H1 (cell line): ENCODE measurements around the gene GRIK2. TPM values are rescaled to one million over a fixed set of nuclear protein-coding genes. Genes with fewer than 3 reads are reported as not detected.

ENCODE experiments used
- CTCF ChIA-PET: fragments of 300-600 bp; sonication (Branson Sonifier 250); formaldehyde crosslinking; loops from one replicate; lab custom pipeline; 2021; ENCODE audit not compliant: partially characterized antibody; lab: Charles Lee
- POLR2A ChIA-PET: fragments of 300-600 bp; sonication (Branson Sonifier 250); formaldehyde crosslinking; loops from one replicate; lab custom pipeline; 2021; ENCODE audit warnings: inconsistent platforms; ENCODE audit not compliant: partially characterized antibody; lab: Charles Lee
- DNase-seq, 2 experiments: peaks; one replicate each; pipeline versions ENCODE4 v3.0.0 to v3.0.0-alpha.2; 2010 to 2022; ENCODE audit warnings: low spot score in 2 of 2, low read depth in 1 of 2, mixed read lengths in 1 of 2
- FAIRE-seq: peaks from 2 replicates; lab custom pipeline; 2011; peaks lifted over from hg19 to GRCh38; lab: Jason Lieb, UNC
- H2AFZ ChIP-seq: 2 replicates; pipeline ENCODE4 v1.8.1; 2012; ENCODE audit warnings: low read length, inconsistent platforms
- H2AK5ac ChIP-seq: 2 replicates; pipeline ENCODE4 v1.6.1; 2013; ENCODE audit warnings: low read depth, low read length
- H2BK120ac ChIP-seq: replicated peaks from 2 replicates; pipeline ENCODE3; 2013; ENCODE audit warnings: low read depth, low read length, inconsistent platforms
- H2BK12ac ChIP-seq: 2 replicates; pipeline ENCODE4 v1.6.1; 2013; ENCODE audit warnings: low read depth, low read length
- H2BK15ac ChIP-seq: 2 replicates; pipeline ENCODE4 v1.6.1; 2013; ENCODE audit warnings: low read length
- H2BK20ac ChIP-seq: 2 replicates; pipeline ENCODE4 v1.6.1; 2013; ENCODE audit warnings: low read length
- H2BK5ac ChIP-seq: 2 replicates; pipeline ENCODE4 v1.6.1; 2013; ENCODE audit warnings: low read depth, low read length
- H3K14ac ChIP-seq: 2 replicates; pipeline ENCODE4 v1.6.1; 2013; ENCODE audit warnings: inconsistent platforms; ENCODE audit not compliant: insufficient read length
- H3K18ac ChIP-seq: 2 replicates; pipeline ENCODE4 v1.6.1; 2013; ENCODE audit warnings: low read length; ENCODE audit errors: extremely low read depth
- H3K23ac ChIP-seq: 2 replicates; pipeline ENCODE4 v1.6.1; 2013; ENCODE audit warnings: inconsistent platforms; ENCODE audit not compliant: insufficient read length
- H3K23me2 ChIP-seq: 2 replicates; pipeline ENCODE4 v1.6.1; 2013; ENCODE audit warnings: low read depth, low read length
- H3K27ac ChIP-seq: 2 replicates; pipeline ENCODE4 v1.6.1; 2011; ENCODE audit warnings: low read depth, low read length, inconsistent platforms
- H3K27me3 ChIP-seq, 4 experiments: replicated peaks in 1 of 4; 1 replicate in 1 of 4; 2 replicates in 3 of 4; pipeline versions ENCODE4 v1.6.1 to v1.8.1; 2011 to 2013; ENCODE audit warnings: low read length in 3 of 4, mild to moderate bottlenecking in 3 of 4, inconsistent platforms in 2 of 4, mixed read lengths in 2 of 4, moderate library complexity in 1 of 4; ENCODE audit not compliant: control insufficient read depth in 3 of 4, insufficient read depth in 3 of 4; ENCODE audit errors: extremely low read depth in 1 of 4
- H3K36me3 ChIP-seq, 4 experiments: 2 replicates each; pipeline versions ENCODE4 v1.6.1 to v1.8.1; 2011 to 2013; ENCODE audit warnings: mild to moderate bottlenecking in 4 of 4, low read length in 3 of 4, moderate library complexity in 2 of 4, control low read depth in 1 of 4, inconsistent platforms in 1 of 4; ENCODE audit not compliant: insufficient read depth in 4 of 4, control insufficient read depth in 2 of 4
- H3K4ac ChIP-seq: replicated peaks from 2 replicates; pipeline ENCODE3; 2013; ENCODE audit warnings: low read length, low read depth, mixed read lengths, inconsistent platforms; ENCODE audit not compliant: insufficient read length
- H3K4me1 ChIP-seq, 4 experiments: replicated peaks in 1 of 4; 1 replicate in 1 of 4; 2 replicates in 3 of 4; pipeline versions ENCODE4 v1.6.1 to v1.8.1; 2011 to 2013; ENCODE audit warnings: low read length in 3 of 4, inconsistent platforms in 2 of 4, mixed read lengths in 1 of 4; ENCODE audit not compliant: insufficient read depth in 4 of 4, control insufficient read depth in 3 of 4
- H3K4me2 ChIP-seq, 2 experiments: 2 replicates each; pipeline versions ENCODE4 v1.6.1 to v1.8.1; 2011 to 2013; ENCODE audit warnings: low read depth in 2 of 2, low read length in 2 of 2, control low read depth in 1 of 2, inconsistent platforms in 1 of 2, mild to moderate bottlenecking in 1 of 2; ENCODE audit not compliant: insufficient read depth in 1 of 2
- H3K4me3 ChIP-seq, 4 experiments: fragments of 200-600, 300-600 bp in 1 of 4; sonication (generic), shearing (Covaris generic), sonication (Bioruptor Twin) in 1 of 4; 2 replicates each; pipeline versions ENCODE4 v1.5.1 to v1.8.1; 2011 to 2016; ENCODE audit warnings: low read length in 4 of 4, low read depth in 3 of 4, control low read depth in 2 of 4, inconsistent platforms in 2 of 4, mild to moderate bottlenecking in 2 of 4, mixed read lengths in 1 of 4, moderate library complexity in 1 of 4; ENCODE audit not compliant: insufficient read depth in 2 of 4; ENCODE audit errors: extremely low read depth in 1 of 4
- H3K56ac ChIP-seq: replicated peaks from 2 replicates; pipeline ENCODE3; 2013; ENCODE audit warnings: low read depth, mild to moderate bottlenecking, mixed read lengths, low read length, inconsistent platforms; ENCODE audit not compliant: insufficient read length
- H3K79me1 ChIP-seq: 2 replicates; pipeline ENCODE4 v1.6.1; 2013; ENCODE audit warnings: low read depth, low read length, control low read depth
- H3K79me2 ChIP-seq, 2 experiments: 2 replicates each; pipeline versions ENCODE4 v1.6.1 to v1.8.1; 2012 to 2013; ENCODE audit warnings: low read length in 2 of 2, mild to moderate bottlenecking in 2 of 2, inconsistent platforms in 1 of 2; ENCODE audit not compliant: insufficient read depth in 2 of 2, control insufficient read depth in 1 of 2
- H3K9ac ChIP-seq, 4 experiments: replicated peaks in 1 of 4; 1 replicate in 1 of 4; 2 replicates in 3 of 4; pipeline versions ENCODE4 v1.6.1 to v1.8.1; 2011 to 2013; ENCODE audit warnings: low read depth in 3 of 4, low read length in 3 of 4, control low read depth in 2 of 4, mild to moderate bottlenecking in 2 of 4, moderate library complexity in 2 of 4, inconsistent platforms in 1 of 4; ENCODE audit errors: extremely low read depth in 1 of 4
- H3K9me3 ChIP-seq, 2 experiments: 2 replicates each; pipeline versions ENCODE4 v1.6.1 to v1.8.1; 2012 to 2013; ENCODE audit warnings: mild to moderate bottlenecking in 2 of 2, moderate library complexity in 2 of 2, control low read depth in 1 of 2, inconsistent platforms in 1 of 2, low read depth in 1 of 2, low read length in 1 of 2, mixed read lengths in 1 of 2; ENCODE audit not compliant: insufficient read depth in 2 of 2
- H4K20me1 ChIP-seq, 2 experiments: replicated peaks in 1 of 2; 2 replicates each; pipeline versions ENCODE3 to v1.8.1; 2011 to 2013; ENCODE audit warnings: inconsistent platforms in 2 of 2, low read length in 2 of 2, mild to moderate bottlenecking in 1 of 2; ENCODE audit not compliant: insufficient read depth in 2 of 2, control insufficient read depth in 1 of 2
- H4K5ac ChIP-seq: 2 replicates; pipeline ENCODE4 v1.6.1; 2013; ENCODE audit warnings: low read length, low read depth, mixed read lengths, inconsistent platforms; ENCODE audit not compliant: insufficient read length
- H4K8ac ChIP-seq: 2 replicates; pipeline ENCODE4 v1.8.0; 2013; ENCODE audit warnings: mild to moderate bottlenecking, moderate library complexity, low read length, inconsistent platforms; ENCODE audit not compliant: insufficient read depth; ENCODE audit errors: extremely low read depth
- H4K91ac ChIP-seq: replicated peaks from 2 replicates; pipeline ENCODE3; 2013; ENCODE audit warnings: low read length, mixed read lengths, inconsistent platforms; ENCODE audit not compliant: insufficient read length
- ASH2L ChIP-seq: fragments of 200-600, 300-600 bp; sonication (generic); IDR thresholded peaks from one replicate; pipeline ENCODE4 v1.7.1; 2017; ENCODE audit warnings: low read length
- EP300 ChIP-seq, 2 experiments: IDR thresholded peaks; 1 replicate in 1 of 2; 2 replicates in 1 of 2; pipeline ENCODE4 v1.6.1; 2011 to 2012; ENCODE audit warnings: low read depth in 2 of 2, low read length in 2 of 2, mild to moderate bottlenecking in 2 of 2, borderline replicate concordance in 1 of 2, inconsistent platforms in 1 of 2, moderate library complexity in 1 of 2
- NRF1 ChIP-seq: IDR thresholded peaks from 2 replicates; pipeline ENCODE4 v1.6.1; 2011; ENCODE audit warnings: mild to moderate bottlenecking, low read depth, low read length, improper control_type of control experiment
- POLR2AphosphoS5 ChIP-seq: IDR thresholded peaks from 2 replicates; pipeline ENCODE4 v1.6.1; 2011; ENCODE audit warnings: low read depth, low read length
- TCF12 ChIP-seq: IDR thresholded peaks from 2 replicates; pipeline ENCODE4 v1.6.1; 2011; ENCODE audit warnings: low read depth, mild to moderate bottlenecking, low read length
- YY1 ChIP-seq: IDR thresholded peaks from 2 replicates; pipeline ENCODE4 v1.6.1; 2011; ENCODE audit warnings: low read depth, mild to moderate bottlenecking, low read length
- WGBS, 2 experiments: shearing (Covaris generic) in 1 of 2; methylation state at CpG; one replicate each; pipeline versions ENCODE4 v1.1.6 to v1.1.7; 2013 to 2015; ENCODE audit warnings: low lambda C conversion rate in 2 of 2, mixed read lengths in 2 of 2, inconsistent platforms in 1 of 2, low coverage in 1 of 2, missing lambda C conversion rate in 1 of 2; ENCODE audit not compliant: insufficient replicate concordance in 2 of 2, insufficient coverage in 1 of 2, insufficient read length in 1 of 2; ENCODE audit errors: extremely low coverage in 1 of 2, missing lambda C conversion rate in 1 of 2; 5-methylcytosine and 5-hydroxymethylcytosine counted together
- polyA plus RNA-seq, 7 experiments: library from polyadenylated mRNA; depleted of rRNA in 3 of 7; stranded (reverse) in 5 of 7; unstranded in 2 of 7; fragments of >200 nt in 5 of 7; fragments of 200-250 nt in 2 of 7; gene quantifications; 1 replicate in 5 of 7; 2 replicates in 1 of 7; 4 replicates in 1 of 7; pipeline versions ENCODE4 v1.2.1 to v1.2.3, GENCODE V29; 2011 to 2013; ENCODE audit warnings: missing spikeins in 2 of 7, mixed read lengths in 2 of 7
- total RNA-seq: library from RNA; stranded (reverse); fragmentation: NEBNext Ultra II Directional; extraction: Animal tissue kit (Norgen Biotek cat#: 25700); gene quantifications from 2 replicates; pipeline ENCODE4 v1.2.1, GENCODE V29; 2021

Gene GRIK2
- total and polyA plus RNA-seq, 2 of the 8 experiments (the other 6 are each of a cell fraction or from before 2014, with no cell fraction given): 1.8 to 2.2 TPM

- no peak overlapping the region for H3K18ac ChIP-seq
- H4K20me1 ChIP-seq: no peaks in the 10 kb centered on the region
- H2BK15ac ChIP-seq: no peak overlapping the region
- no peaks in the 10 kb centered on the region for H3K9me3 ChIP-seq
- no peak overlapping the region for H2BK120ac ChIP-seq
- DNase-seq (no peak), FAIRE-seq (no peak)
- H3K23ac ChIP-seq: no peak overlapping the region
- H3K36me3 ChIP-seq: no peaks in the 10 kb centered on the region
- H2AFZ ChIP-seq: no peak overlapping the region
- no peak overlapping the region for H3K27ac ChIP-seq
- H3K23me2 ChIP-seq: no peaks in the 10 kb centered on the region
- H2BK12ac ChIP-seq: no peak overlapping the region
- H3K4me3 ChIP-seq: no peak overlapping the region
- no peaks in the 10 kb centered on the region for H3K27me3 ChIP-seq
- no peak overlapping the region for H3K4me2 ChIP-seq
- H4K5ac ChIP-seq: no peak overlapping the region
- no peaks in the 10 kb centered on the region for H3K79me2 ChIP-seq
- WGBS, 2 experiments: 67% methylated on average over 2 of the region's 2 CpGs; no CpG with 5 or more reads in 1 of the 2 experiments
- no peak overlapping the region for H2BK20ac ChIP-seq
- no peaks in the 10 kb centered on the region for H3K79me1 ChIP-seq
- H3K9ac ChIP-seq: no peak overlapping the region
- H3K14ac ChIP-seq: no peak overlapping the region
- H3K56ac ChIP-seq: no peak overlapping the region
- no peak overlapping the region for H2BK5ac ChIP-seq
- H3K4me1 ChIP-seq: no peaks in the 10 kb centered on the region
- POLR2A ChIA-PET: no interaction called here
- H4K8ac ChIP-seq: no peak overlapping the region
- H3K4ac ChIP-seq: no peak overlapping the region
- TF ChIP-seq ASH2L (no peak), TCF12 (no peak), EP300 (IDR thresholded peaks at IDR 0.05; ENCODE audit: borderline replicate concordance in 1 of 2, low read depth in 2 of 2, low read length in 2 of 2) (no peak), NRF1 (no peak), YY1 (no peak), POLR2AphosphoS5 (no peak)
- TF ChIP-seq, all 59 proteins: peak for 0
- CTCF ChIA-PET: interaction anchor here (1.1 to 1.5 kb wide), 2 partner anchors 11 to 13 kb away, joined by 3 to 4 read pairs; no protein-coding TSS in a partner anchor
- Histone ChIP-seq H4K91ac (no peak overlapping the region), H2AK5ac (no peak overlapping the region)
Measured at GRCh38 chr6:101380897-101381630, 12.4 kb upstream of the GRIK2 start.
